GM21619 (cell line): ENCODE measurements around the gene COMMD9.

Experiments
- ATAC-seq: cut with Tn5 transposase; IDR thresholded peaks from one replicate; pipeline ENCODE4 v1.9.1; 2021; ENCODE audit not compliant: unreplicated experiment

Gene COMMD9

DNA sequence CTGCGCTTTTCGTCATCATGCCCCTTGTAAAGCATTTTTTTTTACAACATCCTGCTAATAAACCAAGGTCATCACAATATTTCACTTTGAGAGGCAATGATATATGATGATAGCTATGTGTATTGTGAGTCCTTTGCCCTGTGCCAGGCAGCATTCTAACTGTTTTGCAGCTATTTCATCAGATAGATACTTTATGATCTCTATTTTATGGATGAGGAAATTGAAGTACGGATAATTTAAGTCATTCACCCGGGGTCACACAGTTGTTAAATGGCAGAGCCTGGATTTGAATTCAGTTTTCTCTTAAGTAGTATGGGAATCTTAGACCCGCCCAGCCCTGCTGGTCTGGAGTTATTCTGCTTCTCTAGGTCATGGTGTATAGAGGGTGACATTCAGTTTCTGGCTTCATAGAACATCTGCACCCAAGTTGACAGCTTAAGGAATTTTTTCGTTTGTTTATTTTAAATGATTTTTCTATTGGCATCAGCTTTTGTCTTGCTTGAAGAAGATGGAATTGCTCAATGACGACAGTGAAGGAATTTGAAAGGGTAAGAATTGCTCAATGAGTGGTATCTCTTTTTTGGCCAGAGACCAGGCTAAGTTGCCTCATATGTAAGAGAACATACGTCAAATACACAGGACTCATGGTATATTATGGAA lies 7.8 kb upstream of the COMMD9 start:
- ATAC-seq = no peak

DNA sequence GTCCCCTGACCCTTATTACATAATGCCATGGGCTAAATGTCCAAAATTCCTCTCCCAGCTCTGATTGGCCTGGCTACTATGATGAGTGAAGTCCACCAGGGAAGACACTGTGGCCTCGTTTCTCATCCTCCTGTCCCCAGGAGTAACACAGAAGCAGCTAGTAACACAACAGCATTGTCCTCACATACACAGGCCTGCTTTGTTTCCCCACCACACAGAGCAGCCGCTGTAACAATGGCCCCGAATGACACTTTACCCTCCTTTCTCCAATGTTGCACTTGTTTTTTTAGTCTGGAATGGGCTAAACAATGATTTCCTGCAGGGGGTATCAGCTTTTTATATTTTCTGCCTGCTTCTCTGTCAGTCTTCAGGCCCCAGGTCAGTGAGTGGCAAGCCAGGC lies 6.7 kb upstream of the COMMD9 start, which contains the start of gene PRR5L:
Gene PRR5L (plus strand): TSS at position 363 of the 400 bp plus-strand sequence. CDS start 104,834 bp downstream, outside the sequence.
- ATAC-seq = no peak

DNA sequence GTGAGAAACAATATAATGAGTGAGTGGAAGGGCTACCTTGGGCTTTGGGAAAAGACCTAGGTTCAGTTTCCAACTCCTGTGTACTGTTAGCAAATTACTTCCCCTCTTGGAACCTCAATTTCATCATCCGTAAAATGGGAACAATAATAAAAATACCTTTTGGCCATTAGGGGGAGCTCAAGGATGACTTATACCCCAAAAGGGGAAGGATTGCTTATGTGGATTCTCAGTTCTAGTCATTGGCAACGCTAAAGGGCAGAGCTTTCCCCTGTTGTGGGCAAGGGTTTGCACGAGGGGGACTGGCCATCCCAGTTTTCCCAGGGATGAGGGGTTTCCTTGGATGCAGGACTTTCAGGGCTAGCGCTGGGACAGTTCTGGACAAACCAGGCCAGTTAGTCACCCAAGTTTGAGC lies 3.1 kb upstream of the COMMD9 start:
- peak; percentile 37 for ATAC-seq

DNA sequence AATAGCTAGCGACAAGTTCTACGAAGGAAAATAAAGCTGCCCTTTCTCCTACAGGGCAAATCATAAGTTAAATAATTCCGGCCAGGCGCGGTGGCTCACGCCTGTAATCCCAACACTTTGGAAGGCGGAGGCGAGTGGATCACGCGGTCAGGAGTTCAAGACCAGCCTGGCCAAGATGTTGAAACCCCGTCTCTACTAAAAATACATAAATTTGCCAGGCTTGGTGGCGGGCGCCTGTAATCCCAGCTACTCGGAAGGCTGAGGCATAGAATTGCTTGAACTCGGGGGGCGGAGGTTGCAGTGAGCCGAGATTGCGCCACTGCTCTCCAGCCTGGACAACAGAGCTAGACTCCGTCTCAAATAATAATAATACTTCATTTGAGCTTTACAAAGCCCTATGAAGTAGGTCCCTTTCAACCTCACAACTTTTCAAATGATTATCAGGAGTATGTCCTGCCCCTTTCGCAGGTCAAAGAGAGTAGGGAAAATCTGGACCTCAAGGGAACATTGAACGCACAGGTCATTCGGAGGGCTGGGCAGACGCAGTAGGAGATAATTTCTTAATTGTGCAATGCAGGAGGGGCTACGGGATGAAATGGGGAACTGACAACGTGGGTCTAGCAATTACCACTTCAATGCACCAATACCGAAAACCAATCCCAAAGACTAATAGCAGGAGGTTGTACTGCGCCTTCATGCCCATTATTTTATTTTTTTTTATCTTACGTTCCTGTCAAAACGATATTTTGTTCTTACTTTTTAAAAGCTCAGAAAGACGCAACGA lies 590 bp downstream of the COMMD9 start:
- ATAC-seq = no peak

DNA sequence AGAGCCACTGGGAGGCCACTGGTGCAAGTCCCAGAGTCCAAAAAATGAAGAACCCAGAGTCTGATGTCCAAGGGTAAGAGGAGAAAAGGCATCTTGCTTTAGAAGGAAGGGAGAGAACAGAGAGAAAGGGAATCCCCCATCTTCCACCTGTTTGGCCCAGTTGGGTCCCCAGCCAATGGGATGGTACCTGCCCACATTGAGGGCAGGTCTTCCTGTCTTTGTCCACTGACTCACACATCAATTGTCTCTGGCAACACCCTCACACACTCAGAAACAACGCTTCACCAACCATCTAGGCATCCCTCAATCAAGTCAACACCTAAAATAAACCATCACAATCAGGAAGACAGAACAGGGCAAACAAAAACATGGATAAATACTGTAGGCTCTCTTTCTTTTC lies 6.3 kb downstream of the COMMD9 start:
- no peak for ATAC-seq

DNA sequence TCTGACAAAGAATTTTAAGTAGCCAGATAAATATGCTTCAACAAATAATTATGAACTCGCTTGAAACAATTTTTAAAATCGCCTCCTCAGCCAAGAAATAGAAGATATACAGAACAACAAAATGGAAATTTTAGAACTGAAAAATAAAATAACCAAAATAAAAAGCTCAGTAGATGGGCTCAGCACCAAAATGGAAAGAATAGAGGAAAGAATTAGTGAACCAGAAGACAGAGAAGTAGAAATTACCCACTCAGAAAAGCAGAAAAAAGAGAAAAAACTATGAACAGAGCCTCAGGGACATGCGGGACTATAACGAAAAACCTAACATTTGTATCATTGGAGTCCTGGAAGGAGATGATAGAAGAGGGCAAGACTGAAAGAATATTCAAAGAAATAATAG lies 7.4 kb downstream of the COMMD9 start:
- ATAC-seq = no peak

DNA sequence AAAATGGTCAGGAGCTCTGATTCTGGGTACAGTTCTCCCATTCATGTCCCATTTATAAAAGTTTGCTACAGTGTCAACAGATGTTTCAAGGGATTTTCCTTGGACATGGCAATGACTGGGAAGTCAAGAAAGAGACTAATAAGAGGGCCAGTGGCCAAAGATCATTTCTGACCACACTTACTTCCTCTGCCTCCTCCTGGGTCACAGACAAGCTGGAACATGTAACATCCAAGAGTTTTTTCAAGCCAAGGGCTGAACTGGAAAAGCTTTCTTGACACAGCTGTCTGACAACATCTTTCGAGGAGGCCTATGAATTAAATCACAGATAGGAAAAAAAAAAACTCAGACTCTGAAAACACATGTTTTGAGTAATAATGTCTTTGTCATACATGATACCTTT lies 8.7 kb downstream of the COMMD9 start:
- ATAC-seq = no peak

DNA sequence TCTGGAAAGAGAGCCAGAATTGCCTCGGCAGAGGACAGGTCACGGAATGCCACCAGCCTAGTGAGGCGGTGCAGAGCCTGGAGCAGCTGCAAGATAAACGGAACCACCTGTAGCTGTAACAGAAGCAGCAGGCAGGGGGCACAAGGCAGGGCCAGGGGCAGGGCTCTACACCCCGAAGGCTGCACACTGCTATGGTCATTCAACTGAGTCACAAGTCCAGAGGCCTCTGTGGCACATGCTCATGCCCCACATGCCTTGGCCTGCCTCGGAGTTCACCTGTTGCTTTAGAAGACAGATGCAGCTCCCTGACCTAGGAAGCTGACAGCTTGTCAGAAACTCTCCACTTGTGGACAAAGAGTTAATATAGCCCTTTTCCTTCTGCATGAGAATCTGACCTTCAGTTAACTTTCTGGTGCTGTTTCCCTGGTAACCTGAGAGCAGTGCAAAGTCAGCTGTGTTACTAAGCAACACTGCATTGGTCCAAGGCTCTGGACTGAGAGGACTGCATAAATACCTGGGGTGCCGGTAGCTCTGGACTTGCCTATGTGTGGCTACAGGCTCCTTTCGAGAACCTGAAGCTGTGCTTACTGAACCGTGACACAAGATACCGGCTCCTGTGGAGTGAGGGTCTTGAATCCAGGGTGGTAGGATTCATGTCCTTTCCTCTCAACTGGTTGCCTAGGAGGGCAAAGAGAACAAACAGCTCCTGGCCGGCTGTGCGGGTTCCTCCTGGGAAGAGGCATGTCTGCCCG lies 10.5 kb downstream of the COMMD9 start:
- ATAC-seq = no peak

DNA sequence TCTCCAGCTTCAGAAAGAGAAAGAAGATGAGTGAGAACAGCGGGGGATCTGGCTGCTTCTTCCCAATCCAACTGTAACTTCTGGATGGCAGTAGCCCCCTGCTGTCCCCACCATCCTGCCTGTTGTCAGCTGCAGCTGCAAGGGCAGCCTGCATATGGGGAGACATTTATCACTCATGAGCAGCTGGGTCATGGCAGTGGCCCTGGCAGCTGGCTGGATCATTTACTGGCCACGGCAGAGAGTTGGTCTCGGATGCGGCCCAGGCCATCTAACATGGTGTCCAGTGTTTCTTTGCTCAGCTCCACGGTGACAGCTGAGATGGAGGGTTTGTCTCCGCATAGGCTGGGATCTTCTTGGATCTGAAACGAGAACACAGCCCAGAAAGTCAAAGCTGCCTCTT lies 14.8 kb downstream of the COMMD9 start:
- no peak for ATAC-seq

DNA sequence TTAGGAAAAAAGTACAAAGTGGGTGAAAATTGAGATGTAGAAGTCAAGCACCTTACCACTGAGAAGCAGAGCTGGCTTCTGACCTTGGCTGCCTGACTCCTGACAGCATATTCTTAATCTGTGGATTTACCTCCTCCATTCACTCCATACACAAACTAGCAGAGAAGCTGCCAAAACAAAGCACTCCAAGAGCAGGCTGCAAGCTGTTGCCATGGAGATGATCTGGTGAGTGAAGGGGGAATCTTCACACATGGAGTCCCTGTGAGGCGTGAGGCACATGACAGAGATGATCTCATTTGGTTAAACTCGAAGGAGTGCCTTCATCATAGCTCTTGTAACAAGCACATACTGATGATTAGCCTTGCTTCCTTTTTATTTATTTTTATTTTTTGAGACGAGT lies 16.1 kb downstream of the COMMD9 start:
- no peak for ATAC-seq

DNA sequence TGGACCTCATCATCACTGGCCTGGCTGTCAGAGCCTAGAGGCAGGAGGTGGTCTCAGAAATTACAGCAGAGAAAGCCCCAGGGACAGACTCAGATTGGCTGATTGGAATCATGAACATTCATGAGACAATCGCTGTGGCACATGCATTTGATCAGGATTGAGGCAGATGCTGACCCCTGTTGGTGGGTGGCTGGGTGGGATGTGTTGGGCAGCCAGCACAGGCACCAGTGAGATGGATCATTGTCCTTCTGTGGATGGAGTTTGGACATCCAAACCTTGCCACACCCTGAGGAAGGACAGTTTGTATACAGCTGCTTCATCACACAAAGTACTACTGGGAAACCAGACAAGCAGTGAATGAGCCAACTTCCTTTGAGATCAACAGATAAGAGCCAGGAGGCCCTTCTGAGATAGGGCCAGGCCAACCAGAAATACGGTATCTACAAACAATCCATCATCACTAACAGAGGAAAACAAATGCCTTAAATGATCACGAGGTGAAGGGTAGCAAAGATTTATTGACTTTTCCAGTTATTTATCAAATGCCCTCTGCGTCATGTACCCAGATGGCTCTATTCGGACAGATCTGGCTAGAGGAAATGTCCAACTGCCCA lies 17.3 kb downstream of the COMMD9 start:
- no peak for ATAC-seq

DNA sequence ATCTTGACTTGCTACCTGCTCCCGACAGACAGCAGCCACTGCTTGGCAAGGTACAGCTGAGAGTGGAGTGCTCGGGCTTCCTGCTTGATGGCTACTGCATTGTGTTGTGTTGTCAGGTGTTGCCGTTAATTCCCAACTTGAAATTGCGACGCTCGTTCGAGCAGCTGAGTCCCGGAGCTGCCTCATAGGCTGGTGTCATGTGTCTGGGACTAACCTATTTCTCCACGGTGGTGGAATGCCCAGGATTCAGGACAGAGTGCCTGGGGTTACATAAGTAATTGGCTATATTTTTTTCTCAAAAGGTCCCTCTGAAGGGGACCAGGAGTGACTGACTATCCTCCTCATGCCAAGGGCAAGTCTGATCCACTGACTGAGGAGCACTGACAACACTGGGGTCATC lies 18.5 kb downstream of the COMMD9 start:
- ATAC-seq = no peak

DNA sequence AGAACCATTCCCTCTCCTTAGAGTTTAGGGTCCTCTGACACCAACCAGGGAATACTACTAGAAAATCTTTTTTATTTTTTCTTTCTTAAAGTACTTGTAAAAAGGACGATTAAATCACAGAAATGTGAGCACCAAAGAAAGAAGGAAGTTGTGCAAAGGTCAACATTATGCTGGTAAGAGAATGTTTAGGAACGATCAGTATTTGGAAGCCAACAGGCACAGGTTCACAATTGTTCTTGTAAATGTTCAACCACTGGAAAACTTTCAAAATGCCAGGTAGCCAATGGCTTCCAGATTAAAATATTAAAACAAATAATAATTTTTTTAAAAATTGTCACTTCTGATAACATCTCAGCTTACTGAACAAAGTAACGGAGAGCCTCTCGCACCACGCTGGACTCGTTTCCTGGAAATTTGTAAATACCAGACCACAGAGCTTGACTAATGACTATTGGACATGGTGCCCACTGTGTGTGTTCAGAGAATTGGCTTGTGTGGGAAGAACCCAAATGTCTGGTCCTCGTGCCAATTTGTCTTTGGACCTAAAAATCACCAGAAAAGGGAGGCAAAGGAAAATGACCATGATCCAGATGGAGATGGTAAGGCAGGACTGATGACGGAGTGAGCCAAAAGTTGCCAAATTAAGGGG lies 20.8 kb downstream of the COMMD9 start:
- no peak for ATAC-seq

DNA sequence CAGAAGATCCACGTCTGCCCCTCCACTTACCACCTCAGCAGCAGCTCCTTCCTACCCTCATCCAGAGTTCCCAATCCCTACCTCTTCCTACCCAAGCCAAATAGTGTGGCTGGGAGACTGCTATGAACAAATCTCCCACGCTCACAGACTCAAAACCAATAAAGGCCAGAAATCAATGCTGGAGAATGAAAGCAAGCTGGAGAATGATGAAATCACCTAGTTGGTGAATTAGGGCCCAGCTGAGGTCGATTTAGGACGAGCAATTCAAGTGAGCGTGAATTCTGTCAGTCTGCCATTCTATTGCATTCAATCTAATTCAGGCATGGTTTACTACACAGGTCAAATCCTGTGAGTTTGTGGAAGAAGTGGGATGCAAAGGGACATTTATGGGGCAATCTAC lies 22.5 kb downstream of the COMMD9 start:
- no peak for ATAC-seq

DNA sequence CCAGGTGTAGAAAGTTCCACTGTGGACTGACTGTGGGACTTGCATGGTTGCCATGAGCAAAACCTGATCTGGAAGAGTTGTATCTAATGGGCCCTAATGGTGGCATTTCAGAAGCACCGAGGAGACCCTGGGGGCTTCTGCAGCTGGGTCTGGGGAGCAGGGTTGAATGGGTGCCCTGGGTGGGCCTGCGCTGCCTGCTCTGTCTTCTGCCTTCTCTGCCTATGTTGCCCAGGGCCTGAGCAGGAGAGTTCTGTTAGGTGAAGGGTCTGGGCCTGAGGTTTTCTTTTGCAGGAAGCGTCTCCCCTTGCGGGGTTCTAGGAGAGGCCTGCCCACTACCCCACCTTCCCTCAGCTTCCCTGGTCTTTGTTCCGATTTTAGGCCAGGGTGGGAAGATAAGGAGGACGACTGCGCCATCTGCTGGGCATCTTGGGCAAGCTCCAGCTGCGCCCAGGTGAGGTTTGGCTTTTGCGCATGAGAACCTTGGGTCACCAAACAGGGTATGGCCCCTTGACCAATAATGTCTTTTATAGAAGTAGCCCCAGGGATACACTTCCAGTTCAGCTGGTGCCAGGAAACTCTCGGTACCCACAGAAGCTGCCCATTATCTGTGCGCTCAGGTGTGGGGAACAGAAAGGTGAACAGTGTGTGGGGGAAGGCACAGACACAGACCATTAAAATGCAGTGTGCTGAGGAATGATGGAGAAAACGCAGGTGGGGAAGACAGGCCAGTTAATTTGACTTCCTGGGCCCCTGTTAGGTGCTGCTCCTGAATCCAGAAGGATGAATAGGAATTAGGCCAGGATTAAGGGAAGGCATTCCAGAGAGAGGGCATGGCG lies 23.2 kb downstream of the COMMD9 start:
- ATAC-seq = peak; percentile 70

DNA sequence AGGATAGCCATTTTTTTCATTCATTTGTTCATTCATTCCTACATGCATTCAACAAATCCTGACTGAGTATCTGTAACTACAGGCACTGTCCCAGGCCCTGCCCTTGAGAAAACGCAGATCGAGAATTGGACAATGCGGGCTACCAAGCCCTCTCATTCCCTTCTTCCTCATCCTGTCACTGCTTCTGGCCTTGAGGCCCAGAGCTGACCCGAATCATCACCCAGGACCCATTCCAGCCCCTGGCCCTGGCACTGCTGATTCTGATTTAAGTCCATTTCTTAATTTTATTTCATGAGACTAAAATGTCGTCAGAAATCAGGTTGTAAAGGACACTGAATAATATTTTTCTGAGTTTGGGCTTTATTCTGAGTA lies 24.3 kb downstream of the COMMD9 start:
- no peak for ATAC-seq

DNA sequence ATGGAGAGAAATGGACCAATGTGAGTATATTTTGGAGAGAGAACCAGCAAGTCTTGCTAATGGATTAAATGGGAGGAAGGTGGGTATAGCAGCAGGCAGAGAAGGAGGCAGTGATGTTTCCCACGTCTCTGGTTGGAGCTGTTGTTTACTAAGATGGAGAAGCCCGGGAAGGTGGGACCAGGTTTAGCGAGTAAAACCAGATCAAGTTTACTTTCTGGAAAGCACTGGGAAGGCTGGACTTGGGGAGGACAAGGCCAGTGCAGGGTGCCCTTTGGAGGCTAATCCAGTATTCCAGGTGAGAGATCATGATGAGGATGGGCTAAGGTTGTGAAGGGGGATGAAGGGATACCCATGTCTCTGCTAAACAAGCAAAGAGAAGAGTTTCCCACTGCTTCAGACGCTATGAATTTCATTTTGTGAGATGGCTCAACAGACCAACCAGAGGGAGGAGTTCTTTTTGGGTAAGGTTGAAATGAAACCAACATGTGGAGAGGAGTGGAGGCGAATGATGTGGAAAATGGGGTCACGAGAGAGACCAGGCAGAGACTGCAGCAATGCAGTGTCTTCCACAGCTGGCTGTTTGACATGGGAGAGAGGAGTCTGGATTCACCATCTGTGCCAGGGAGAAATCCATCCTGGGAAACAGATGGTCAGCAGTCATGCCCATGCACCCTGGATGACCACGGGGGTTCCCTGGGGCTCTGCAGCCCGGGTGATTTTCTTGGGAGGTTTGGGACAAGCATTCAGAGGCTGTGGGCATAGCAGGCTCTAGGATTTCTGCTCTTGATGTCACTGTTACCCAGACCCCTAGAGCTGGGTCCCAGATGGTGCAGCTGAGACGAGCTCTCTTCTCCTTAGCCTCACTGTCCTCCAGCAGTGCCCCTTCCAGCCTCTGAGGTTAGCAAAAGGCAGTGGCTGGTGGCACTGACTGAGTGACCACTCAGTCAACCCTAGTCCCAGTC lies 24.9 kb downstream of the COMMD9 start:
- ATAC-seq = no peak

DNA sequence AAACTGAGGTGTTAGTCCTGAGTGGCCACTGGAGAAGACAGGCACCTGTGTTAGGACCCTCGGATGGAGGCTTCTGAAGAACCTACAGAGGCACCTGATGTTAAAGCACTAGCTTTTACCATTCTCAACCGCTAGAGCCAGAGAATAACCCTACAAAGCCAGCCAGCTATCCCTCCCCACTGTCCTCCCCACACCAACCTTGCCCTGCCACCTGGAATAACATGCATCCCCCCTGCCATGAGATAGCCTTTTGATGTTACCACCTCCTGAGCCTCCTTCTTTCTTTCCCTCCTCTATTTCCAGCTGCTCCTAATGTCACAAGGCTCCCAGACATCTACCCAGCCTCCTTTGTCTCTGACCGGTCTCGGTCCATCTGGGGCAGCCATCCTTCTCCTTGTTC lies 28.1 kb downstream of the COMMD9 start:
- ATAC-seq = no peak
